Stimulated activated effector memory CD8-positive, alpha-beta T cell treated with anti-CD3 and anti-CD28 coated beads, Interleukin-12 subunit alpha, Interleukin-12 subunit beta, amount 100 ng/mL, for 72 hours (primary cell): Measurements from ENCODE around the gene HSF2BP.
"Not testable (repeated sequence)": the region's sequence is repeated elsewhere in the genome, so short reads cannot be mapped to it uniquely, and the experiment has no call there.

Experiments
- ATAC-seq: fragments of 150-1000 bp; cut with Tn5 transposase; 2 replicates; pipeline ENCODE4 v1.10.0; 2021
- DNase-seq, 2 donors: peaks; one replicate each; pipeline ENCODE4 v3.0.0; 2021 to 2022; ENCODE audit warnings: low spot score in 2 of 2
- H3K27ac Mint-ChIP-seq: one replicate; pipeline ENCODE4 v1.8.0; 2022; ENCODE audit warnings: mild to moderate bottlenecking, mixed read lengths
- H3K36me3 Mint-ChIP-seq: one replicate; pipeline ENCODE4 v1.8.0; 2022; ENCODE audit warnings: mild to moderate bottlenecking, mixed read lengths
- H3K4me1 Mint-ChIP-seq: one replicate; pipeline ENCODE4 v1.8.0; 2022; ENCODE audit warnings: mixed read lengths
- H3K4me3 Mint-ChIP-seq: one replicate; pipeline ENCODE4 v1.8.0; 2022; ENCODE audit warnings: mild to moderate bottlenecking, mixed read lengths
- H3K9me3 Mint-ChIP-seq: one replicate; pipeline ENCODE4 v1.8.0; 2022; ENCODE audit warnings: mixed read lengths

HSF2BP gene

DNA sequence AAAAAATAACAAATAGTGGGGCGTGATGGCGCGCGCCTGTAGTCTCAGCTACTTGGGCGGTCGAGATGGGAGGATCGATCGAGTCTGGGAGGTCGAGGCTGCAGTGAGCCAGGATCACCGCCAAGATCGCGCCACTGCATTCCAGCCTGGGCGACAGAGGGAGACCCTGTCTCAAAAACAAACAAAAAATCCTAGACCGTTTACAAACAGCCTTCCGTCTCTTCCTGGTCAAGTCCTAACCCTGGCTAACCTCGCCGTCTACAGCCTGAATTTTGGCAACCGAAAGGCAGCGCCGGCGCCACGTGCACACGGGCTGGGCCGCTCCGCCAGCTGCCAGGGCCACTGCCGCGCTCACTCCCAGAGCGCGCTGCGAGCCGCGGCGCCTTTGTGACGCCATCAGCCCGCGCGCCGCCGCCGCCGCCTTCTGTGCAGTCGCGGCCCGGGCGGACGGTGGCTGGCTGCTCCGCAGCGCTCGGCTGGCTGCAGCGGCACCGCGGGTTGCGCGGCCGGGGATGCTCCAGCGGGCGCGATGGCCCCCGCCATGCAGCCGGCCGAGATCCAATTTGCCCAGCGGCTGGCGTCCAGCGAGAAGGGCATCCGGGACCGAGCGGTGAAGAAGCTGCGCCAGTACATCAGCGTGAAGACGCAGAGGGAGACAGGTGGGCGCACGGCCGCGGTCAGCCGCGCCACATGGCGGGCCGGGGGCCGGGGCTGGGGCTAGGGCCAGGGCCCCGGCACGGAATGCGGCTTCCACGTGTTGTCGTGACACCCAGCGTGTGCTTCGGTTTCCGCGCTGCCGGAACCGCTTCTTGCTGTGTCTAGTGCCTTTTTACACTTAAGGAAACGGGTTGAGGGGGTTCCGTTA lies at the start of gene HSF2BP, which contains the start of gene RRP1B:
TSS of gene HSF2BP (minus strand) at position 353 of the 865 bp plus-strand sequence. CDS start 1,392 bp downstream, outside the sequence.
TSS of gene RRP1B (plus strand) at position 425 of the 865 bp plus-strand sequence. CDS start at position 530, 105 bp downstream.
- H3K36me3 Mint-ChIP-seq = peaks cover 44% of the 10 kb centered on the region
- DNase-seq = peak; percentile 84 to 85
- H3K4me1 Mint-ChIP-seq = peaks cover 35% of the 10 kb centered on the region
- peak; percentile 97 for ATAC-seq
- no peaks in the 10 kb centered on the region for H3K9me3 Mint-ChIP-seq
- peak within 1 kb of the TSS; percentile 91 for H3K4me3 Mint-ChIP-seq
- peak within 1 kb of the TSS; percentile 90 for H3K27ac Mint-ChIP-seq

DNA sequence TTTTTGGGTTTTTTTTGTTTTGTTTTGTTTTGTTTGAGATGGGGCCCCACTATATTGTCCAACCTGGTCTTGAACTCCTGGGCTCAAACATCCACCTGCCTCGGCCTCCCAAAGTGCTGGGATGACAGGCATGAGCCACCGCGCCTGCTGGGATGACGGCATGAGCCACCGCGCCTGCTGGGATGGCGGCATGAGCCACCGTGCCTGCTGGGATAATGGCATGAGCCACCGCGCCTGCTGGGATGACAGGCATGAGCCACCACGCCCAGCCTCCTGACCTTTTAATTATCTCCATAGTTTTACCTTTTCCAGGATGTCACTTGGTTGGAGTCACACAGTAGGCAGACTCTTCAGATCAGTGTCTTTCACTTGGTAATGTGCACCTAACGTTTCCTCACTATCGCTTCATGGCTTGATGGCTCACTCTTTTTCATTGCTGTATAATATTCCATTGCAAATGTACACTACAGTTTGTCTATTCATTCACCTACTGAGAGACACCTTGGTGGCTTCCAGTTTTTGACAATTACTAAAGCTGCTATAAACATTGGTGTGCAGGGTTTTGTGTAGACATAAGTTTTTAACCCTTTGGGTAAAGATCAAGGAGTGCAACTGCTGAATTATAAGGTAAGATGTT lies 49.6 kb upstream of the HSF2BP start:
- ATAC-seq (no peak), DNase-seq (no peak)
- no peak overlapping the region for H3K4me3 Mint-ChIP-seq
- H3K27ac Mint-ChIP-seq = no peak overlapping the region
- no peaks in the 10 kb centered on the region for H3K36me3 Mint-ChIP-seq
- no peaks in the 10 kb centered on the region for H3K4me1 Mint-ChIP-seq
- H3K9me3 Mint-ChIP-seq = no peaks in the 10 kb centered on the region

DNA sequence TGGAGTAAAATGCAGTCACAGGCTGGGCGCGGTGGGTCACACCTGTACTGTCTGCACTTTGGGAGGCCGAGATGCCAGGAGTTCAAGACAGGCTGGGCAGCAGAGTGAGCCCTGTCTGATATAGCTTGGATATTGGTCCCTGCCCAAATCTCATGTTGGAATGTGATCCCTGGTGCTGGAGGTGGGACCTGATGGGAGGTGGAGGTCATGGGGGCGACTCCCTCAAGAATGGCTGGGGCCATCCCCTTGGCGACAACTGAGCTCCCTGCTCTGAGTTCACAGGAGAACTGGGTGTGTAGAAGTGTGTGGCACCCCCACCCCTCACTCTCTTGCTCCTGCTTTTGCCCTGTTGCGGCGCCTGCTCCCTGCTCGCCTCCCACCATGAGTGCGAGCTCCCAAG lies 48.2 kb upstream of the HSF2BP start:
- H3K27ac Mint-ChIP-seq = no peak overlapping the region
- no peak overlapping the region for H3K4me3 Mint-ChIP-seq
- H3K4me1 Mint-ChIP-seq = peaks cover 11% of the 10 kb centered on the region
- no peak for DNase-seq
- no peaks in the 10 kb centered on the region for H3K9me3 Mint-ChIP-seq
- no peaks in the 10 kb centered on the region for H3K36me3 Mint-ChIP-seq
- ATAC-seq = no peak

DNA sequence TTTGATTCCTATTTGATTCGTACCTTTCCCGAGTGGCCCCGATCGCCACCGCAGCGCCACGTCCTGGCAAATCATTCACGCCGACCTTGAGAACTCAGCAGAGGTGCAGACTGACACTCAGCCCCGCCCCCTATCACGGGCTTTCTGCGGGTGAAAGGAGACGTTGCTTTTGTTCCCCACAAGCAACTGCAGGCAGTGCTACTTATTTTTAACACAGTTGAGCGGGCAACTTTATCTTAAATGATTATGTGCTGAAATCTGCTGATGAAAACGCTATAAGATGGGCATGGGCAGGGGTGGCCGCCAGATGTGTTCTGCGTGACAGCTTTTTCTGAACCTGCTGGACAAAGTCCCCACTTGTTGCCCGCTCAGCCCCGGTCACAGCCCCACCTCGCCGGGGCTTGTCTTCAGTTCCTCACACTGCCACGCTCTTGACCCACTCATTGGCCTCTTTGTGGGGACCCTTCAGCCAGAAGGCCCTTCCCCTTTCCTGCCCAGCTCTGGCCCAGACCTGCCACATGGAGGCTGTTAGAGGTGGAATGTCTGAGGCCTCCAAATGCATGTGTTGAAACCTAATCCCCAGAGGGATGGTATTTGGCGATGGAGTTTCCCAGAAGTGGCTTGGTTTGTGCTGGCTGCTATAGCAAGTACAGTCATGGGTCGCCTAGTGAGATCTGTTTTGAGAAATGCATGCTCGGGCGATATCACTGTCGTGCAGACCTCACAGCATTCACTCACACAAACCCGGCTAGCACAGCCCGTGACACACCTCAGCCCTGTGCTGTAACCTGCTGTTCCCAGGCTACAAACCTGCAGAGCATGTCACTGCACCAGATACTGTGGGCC lies 44.0 kb upstream of the HSF2BP start:
- Mint-ChIP-seq H3K27ac (peak overlapping the region; percentile 60), H3K4me3 (peak overlapping the region; percentile 39), H3K4me1 (peaks cover 21% of the 10 kb centered on the region), H3K36me3 (no peaks in the 10 kb centered on the region), H3K9me3 (no peaks in the 10 kb centered on the region)
- DNase-seq (no peak), ATAC-seq (no peak)

DNA sequence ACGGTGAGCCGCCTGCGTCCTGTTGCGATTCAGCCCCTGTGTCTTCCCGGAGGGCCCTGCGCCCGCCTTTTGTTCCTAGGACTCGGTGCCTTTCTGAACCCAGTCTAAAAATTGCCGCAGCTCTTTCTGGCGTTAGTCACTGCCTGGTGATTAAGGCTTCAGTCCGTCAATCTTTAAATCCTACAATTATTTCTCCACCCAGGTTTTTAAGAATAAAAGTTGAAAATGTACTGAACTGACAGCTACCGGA lies 43.4 kb upstream of the HSF2BP start:
- DNase-seq = no peak
- H3K27ac Mint-ChIP-seq = no peak overlapping the region
- no peaks in the 10 kb centered on the region for H3K9me3 Mint-ChIP-seq
- peaks cover 21% of the 10 kb centered on the region for H3K4me1 Mint-ChIP-seq
- no peak for ATAC-seq
- peak overlapping the region; percentile 39 for H3K4me3 Mint-ChIP-seq
- peaks cover under 1% of the 10 kb centered on the region for H3K36me3 Mint-ChIP-seq

DNA sequence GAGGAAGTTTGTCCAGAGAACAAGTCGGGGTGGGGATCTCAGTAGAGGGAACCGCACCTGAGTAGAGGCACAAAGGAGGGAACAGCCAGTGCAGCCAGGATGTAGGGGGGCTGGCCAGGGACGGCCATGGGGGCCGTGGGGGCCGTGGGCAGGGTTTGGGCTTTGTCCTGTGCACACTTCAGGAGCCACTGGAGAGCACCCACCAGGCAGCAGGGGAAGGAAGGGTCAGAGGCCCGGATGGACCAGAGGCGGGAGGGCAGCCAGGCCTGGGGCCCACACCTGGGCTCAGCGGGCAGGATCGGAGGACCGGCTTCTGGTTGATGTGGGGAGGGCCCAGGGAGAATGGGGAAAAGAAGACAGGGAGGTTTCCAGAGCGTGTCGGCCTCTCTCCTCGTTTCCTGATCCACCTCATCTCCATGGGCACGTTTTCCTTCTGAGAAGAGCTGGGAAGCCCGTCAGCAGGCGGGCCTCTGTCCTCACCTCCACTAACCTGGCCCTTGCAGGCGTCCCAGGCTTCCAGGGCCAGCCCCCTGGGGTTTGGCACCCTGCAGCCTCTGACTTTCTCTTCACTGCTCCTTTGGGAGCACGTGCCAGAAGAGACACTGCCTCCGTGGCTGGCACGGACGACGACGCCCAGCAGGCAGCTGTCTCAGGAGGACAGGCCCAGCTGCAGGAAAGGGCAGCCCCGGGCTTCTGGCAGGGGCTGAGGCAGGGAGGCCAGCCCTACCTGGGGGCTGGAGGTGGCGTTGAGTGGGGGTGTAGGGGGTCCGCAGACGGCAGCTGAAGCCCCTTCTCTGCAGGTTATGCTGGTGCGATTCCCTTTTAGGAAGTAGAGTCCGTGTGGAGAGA lies 42.9 kb upstream of the HSF2BP start:
- Mint-ChIP-seq H3K27ac (no peak overlapping the region), H3K4me3 (peak overlapping the region; percentile 39), H3K9me3 (no peaks in the 10 kb centered on the region), H3K36me3 (peaks cover 6% of the 10 kb centered on the region), H3K4me1 (peaks cover 21% of the 10 kb centered on the region)
- DNase-seq = no peak
- no peak for ATAC-seq

DNA sequence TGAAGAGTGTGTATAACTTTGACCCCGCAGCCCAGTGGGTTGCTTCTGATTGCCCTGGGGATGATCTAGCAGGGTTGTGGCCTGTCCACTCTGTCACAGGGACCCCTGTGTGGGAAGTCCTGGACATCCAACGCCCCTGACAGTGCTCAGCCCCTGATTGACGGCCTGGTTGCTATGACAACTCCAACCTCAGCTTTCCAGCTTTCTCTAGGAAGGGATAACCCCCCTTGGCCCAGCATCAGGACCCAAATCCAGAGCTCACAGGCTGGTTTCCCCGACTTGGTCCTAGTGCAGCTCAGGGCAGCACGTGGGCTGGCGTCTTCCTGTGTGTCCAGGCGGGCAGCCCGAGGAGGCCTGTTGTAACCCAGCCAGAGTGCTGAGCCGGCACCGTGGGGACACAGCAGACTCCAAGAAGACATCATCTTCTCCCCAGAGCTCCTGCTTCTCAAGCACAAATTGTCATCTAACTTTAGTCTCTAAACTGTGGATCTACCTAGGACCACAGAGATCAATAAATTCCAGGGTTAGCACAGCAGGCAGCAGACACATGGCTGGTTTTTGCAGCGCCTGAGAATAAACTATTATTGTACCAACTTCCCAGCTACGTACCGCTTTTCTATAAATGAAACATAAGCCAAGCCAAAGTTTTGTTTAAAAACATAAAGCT lies 40.8 kb upstream of the HSF2BP start:
- Mint-ChIP-seq H3K36me3 (peaks cover 27% of the 10 kb centered on the region), H3K4me1 (peaks cover 21% of the 10 kb centered on the region), H3K4me3 (no peak overlapping the region), H3K27ac (no peak overlapping the region), H3K9me3 (no peaks in the 10 kb centered on the region)
- no peak for DNase-seq
- no peak for ATAC-seq

DNA sequence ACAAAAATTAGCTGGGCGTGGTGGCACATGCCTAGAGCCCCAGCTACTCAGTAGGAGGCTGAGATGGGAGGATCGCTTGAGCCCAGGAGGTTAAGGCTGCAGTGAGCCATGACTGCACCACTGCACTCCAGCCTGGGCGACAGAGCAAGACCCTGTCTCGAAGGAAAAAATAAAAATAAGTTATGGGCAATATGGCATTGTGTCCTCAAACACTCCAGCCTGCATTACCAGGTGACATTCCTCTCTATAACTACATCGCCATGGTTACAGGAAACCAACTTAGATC lies 40.1 kb upstream of the HSF2BP start:
- Mint-ChIP-seq H3K36me3 (peaks cover 34% of the 10 kb centered on the region), H3K4me1 (peaks cover 21% of the 10 kb centered on the region)
- H3K9me3 Mint-ChIP-seq, H3K27ac Mint-ChIP-seq, DNase-seq, H3K4me3 Mint-ChIP-seq, ATAC-seq: not testable (repeated sequence)

DNA sequence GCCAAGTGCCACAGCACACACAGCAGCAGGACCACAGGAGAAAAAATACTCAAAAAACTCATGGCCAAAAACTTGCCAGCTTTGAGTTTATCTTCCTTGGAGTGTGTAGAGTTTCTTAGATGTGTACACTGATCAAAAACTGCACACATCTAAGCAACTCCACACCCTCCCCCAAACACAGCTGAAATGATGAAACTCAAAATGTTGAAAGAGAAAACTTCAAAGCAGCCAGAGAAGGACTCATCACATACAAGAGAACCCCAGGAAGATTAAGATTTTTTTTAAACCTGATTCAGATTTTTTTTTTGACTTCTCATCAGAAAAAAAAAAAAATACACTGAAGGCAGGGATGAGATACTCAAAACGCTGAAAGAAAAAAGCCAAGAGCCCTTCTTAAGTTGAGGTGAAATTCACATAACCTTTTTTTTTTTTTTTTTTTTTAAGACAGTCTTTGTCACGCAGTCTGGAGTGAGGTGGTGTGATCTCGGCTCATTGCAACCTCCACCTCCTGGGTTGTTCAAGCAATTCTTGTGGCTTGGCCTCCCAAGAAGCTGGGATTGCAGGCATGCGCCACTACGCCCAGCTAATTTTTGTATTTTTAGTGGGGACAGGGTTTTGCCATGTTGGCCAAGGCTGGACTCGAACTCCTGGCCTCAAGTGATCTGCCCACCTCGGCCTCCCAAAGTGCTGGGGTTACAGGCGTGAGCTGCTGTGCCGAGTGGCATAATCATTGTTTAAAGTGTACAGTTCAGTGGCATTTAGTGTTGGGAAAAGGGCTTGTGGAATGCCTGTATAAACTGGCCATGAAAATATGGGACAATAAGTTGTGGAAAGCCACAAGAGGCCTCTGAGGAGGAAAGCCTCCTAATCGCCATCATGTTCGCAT lies 38.7 kb upstream of the HSF2BP start:
- ATAC-seq (no peak), DNase-seq (no peak)
- no peaks in the 10 kb centered on the region for H3K9me3 Mint-ChIP-seq
- no peak overlapping the region for H3K27ac Mint-ChIP-seq
- no peak overlapping the region for H3K4me3 Mint-ChIP-seq
- H3K36me3 Mint-ChIP-seq = peaks cover 47% of the 10 kb centered on the region
- peaks cover 14% of the 10 kb centered on the region for H3K4me1 Mint-ChIP-seq

DNA sequence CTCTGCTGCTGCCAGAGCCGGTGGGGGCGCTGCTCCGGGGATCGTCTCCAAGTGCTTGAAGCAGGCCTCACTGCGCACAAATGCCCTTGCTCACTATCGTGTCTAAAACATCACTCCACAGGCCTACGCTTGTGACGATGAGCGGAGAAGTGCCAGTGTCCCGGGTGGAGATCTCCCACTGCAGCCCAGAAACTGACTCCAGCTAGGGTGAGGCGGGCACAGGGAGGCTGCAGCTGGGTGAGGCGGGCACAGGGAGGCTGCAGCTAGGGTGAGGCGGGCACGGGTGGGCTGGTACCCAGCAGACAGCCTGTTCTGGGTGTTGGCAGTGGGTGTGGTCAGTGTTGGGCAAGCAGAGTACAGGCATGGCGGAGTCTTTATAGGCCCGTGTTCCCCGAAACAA lies 36.9 kb upstream of the HSF2BP start:
- Mint-ChIP-seq H3K36me3 (peaks cover 65% of the 10 kb centered on the region), H3K4me1 (peaks cover 9% of the 10 kb centered on the region), H3K27ac (no peak overlapping the region), H3K4me3 (no peak overlapping the region), H3K9me3 (no peaks in the 10 kb centered on the region)
- ATAC-seq (no peak), DNase-seq (no peak)

DNA sequence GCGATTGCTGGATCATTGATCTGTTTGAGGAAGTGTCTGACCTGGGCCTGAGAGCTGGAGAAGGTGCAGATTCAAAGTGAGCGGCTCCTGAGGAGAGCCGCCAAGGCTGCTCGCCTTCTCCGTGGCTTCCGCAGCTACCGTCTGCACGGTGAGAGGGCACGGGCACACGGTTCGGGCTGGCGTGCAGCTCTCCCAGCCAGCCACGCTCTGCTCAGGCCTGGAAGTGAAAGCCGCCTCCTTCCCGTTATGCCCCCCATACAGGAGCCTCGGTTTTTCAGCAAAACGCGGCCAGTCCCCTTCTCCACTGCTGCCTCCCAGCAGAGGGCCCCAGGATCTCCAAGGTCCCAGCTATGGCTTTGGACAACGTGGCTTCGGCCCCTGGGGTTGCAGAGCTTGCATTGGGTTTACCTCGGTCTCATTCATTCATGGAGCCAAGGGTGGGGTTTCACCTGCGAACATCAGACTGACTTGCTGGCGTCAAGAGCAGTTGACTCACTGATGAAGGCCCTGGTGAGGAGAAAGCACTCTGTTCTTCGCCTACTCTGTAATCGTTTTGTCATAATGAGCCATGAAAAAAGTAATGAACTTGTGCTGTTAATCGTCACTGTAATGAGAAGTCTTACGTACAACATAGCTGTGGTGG lies 35.3 kb upstream of the HSF2BP start:
- ATAC-seq (no peak), DNase-seq (no peak)
- H3K36me3 Mint-ChIP-seq = peaks cover 82% of the 10 kb centered on the region
- no peaks in the 10 kb centered on the region for H3K9me3 Mint-ChIP-seq
- peaks cover 4% of the 10 kb centered on the region for H3K4me1 Mint-ChIP-seq
- H3K27ac Mint-ChIP-seq = no peak overlapping the region
- no peak overlapping the region for H3K4me3 Mint-ChIP-seq

DNA sequence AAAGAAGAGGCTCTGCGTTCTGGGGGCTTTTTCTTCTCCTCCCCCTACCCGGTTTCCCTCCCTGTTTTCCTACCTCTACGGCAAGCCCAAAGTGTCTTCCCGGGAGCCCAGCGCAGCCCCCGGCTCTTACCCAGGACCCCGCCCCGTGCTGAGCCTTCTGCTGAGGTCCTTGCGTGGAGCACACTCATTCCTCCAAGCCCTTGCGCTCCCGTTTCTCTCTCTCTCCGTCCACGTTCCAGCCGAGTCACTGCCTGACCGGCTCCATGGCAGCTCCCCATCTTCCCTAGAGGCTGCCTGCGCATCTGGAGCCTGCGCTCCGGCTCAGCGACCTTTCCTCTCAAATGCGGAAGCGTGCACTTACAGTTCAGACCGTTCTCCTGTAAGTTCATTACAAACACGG lies 34.7 kb upstream of the HSF2BP start:
- Mint-ChIP-seq H3K36me3 (peaks cover 87% of the 10 kb centered on the region), H3K4me3 (no peak overlapping the region), H3K4me1 (peaks cover 2% of the 10 kb centered on the region), H3K9me3 (no peaks in the 10 kb centered on the region), H3K27ac (no peak overlapping the region)
- ATAC-seq (no peak), DNase-seq (no peak)

DNA sequence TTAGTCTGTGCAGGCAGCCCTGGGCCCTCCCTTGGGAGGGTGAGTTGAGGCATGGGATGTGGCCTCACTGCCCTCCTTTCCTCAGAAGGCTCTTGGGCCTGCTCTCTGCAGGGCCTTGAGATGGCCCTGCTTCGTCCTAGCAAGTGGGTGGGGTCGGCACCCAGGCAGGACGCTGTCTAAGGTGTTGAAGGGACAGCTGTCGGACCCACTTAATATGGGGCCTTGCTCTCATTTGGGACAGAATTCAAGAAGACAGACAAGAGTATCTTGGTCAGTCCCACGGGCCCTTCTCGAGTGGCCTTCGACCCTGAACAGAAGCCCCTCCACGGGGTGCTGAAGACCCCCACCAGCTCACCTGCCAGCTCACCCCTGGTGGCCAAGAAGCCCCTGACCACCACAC lies 33.7 kb upstream of the HSF2BP start:
- no peak overlapping the region for H3K4me3 Mint-ChIP-seq
- no peaks in the 10 kb centered on the region for H3K9me3 Mint-ChIP-seq
- H3K4me1 Mint-ChIP-seq = no peaks in the 10 kb centered on the region
- DNase-seq (no peak), ATAC-seq (no peak)
- H3K27ac Mint-ChIP-seq = peak overlapping the region; percentile 40
- H3K36me3 Mint-ChIP-seq = peaks cover 98% of the 10 kb centered on the region
